Tibial artery (tissue), 4 donors: ENCODE measurements around the gene CXCL11.

Experiments used
- DNase-seq, 2 donors: peaks; one replicate each; pipeline ENCODE4 v3.0.0-alpha.2; 2019
- H3K27ac ChIP-seq, 2 donors: fragments of 200-600 bp; sonication (generic) in 1 of 2; 1 replicate in 1 of 2; 2 replicates in 1 of 2; pipeline ENCODE4 v1.5.1; 2018 to 2019; ENCODE audit warnings: mild to moderate bottlenecking in 1 of 2
- H3K27me3 ChIP-seq, 2 donors: fragments of 200-600 bp; sonication (generic) in 1 of 2; one replicate each; pipeline versions ENCODE4 v1.5.1 to v1.6.0; 2016 to 2019
- H3K36me3 ChIP-seq, 3 donors: fragments of 200-600 bp; sonication (generic) in 2 of 3; one replicate each; pipeline ENCODE4 v1.5.1; 2016 to 2019; ENCODE audit warnings: mild to moderate bottlenecking in 2 of 3
- H3K4me1 ChIP-seq, 4 donors: fragments of 200-600 bp; sonication (generic) in 2 of 4; 1 replicate in 3 of 4; 2 replicates in 1 of 4; pipeline ENCODE4 v1.5.1; 2016 to 2019
- H3K4me3 ChIP-seq, 2 donors: fragments of 200-600 bp; sonication (generic) in 1 of 2; 1 replicate in 1 of 2; 2 replicates in 1 of 2; pipeline ENCODE4 v1.5.1; 2018 to 2019; ENCODE audit warnings: mild to moderate bottlenecking in 2 of 2
- H3K9me3 ChIP-seq, 3 donors: fragments of 200-600 bp; sonication (generic) in 1 of 3; one replicate each; pipeline ENCODE4 v1.5.1; 2016 to 2019
- CTCF ChIP-seq, 2 experiments: fragments of 200-600 bp in 1 of 2; fragments of 450-650 bp in 1 of 2; IDR thresholded peaks; one replicate each; pipeline ENCODE4 v1.5.1; 2017 to 2019; ENCODE audit warnings: antibody characterized with exemption in 2 of 2, mild to moderate bottlenecking in 1 of 2, moderate library complexity in 1 of 2
- intact Hi-C: fragments of 100-400 bp; cut with DNase I; formaldehyde crosslinking; loops from one replicate; pipeline ENCODE4 v1.15.0; 2023; ENCODE audit warnings: low total_unique reads

Gene CXCL11

GRCh38 chr4:76022677-76023076 is 13.2 kb downstream of the CXCL11 start:
- H3K9me3 ChIP-seq = no peaks in the 10 kb centered on the region
- no peak overlapping the region for H3K4me3 ChIP-seq
- no peak for TF ChIP-seq CTCF (IDR thresholded peaks at IDR 0.05)
- H3K4me1 ChIP-seq = no peaks in the 10 kb centered on the region
- no peak for DNase-seq
- intact Hi-C loops = no loop called here
- no peaks in the 10 kb centered on the region for H3K36me3 ChIP-seq
- H3K27ac ChIP-seq = no peak overlapping the region
- H3K27me3 ChIP-seq = no peaks in the 10 kb centered on the region

- TF ChIP-seq CTCF (IDR thresholded peaks at IDR 0.05) = no peak
- no peaks in the 10 kb centered on the region for H3K4me1 ChIP-seq
- intact Hi-C loops = no loop called here
Observed at GRCh38 chr4:76022031-76022430, 13.8 kb downstream of the CXCL11 start.

DNA sequence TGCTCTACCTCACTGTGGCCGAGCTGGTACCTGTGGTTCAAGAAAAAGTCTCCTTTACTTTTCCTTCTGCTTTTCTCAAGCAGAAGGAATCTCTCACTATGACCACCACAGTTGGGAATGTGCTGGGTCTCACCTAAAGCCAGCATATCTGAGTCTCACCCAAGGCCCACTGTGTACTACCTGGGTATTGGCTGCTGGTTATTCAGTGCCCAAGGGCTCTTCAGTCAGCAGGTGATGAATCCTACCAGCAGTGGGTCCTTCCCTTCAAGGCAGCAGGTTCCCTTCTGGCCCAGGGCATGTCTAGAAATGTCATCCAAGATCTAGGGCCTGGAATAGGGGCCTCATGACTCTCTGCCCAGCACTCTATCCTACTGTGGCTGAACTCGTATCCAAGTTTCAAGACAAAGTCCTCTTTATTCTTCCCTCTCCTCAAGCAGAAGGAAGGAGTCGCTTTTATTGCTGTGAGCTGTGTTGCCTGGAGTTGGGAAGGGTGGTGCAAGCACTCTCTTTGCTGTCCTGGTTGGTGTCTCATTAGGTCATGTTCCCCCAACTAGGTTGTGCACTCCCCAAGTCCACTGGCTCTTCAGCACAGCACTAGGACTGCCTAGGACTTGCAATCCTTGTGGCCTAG is 18.7 kb downstream of the CXCL11 start:
- no peak for TF ChIP-seq CTCF (IDR thresholded peaks at IDR 0.05)
- intact Hi-C loops = no loop called here
- Histone ChIP-seq H3K4me3 (no peak overlapping the region), H3K27me3 (no peaks in the 10 kb centered on the region), H3K36me3 (no peaks in the 10 kb centered on the region), H3K4me1 (peaks cover 0 to 6% (median 0%) of the 10 kb centered on the region in 4 donors), H3K9me3 (no peaks in the 10 kb centered on the region), H3K27ac (no peak overlapping the region)
- no peak for DNase-seq

More at GRCh38 chr4:76022031-76022430, 13.8 kb downstream of the CXCL11 start:
- Histone ChIP-seq H3K27ac (no peak overlapping the region), H3K36me3 (no peaks in the 10 kb centered on the region), H3K27me3 (no peaks in the 10 kb centered on the region), H3K4me3 (no peak overlapping the region), H3K9me3 (no peaks in the 10 kb centered on the region)
- no peak for DNase-seq

GRCh38 chr4:76016393-76016792 is 19.5 kb downstream of the CXCL11 start:
- Histone ChIP-seq H3K27ac (no peak overlapping the region), H3K9me3 (no peaks in the 10 kb centered on the region), H3K4me1 (peaks cover 0 to 12% (median 0%) of the 10 kb centered on the region in 4 donors), H3K36me3 (no peaks in the 10 kb centered on the region), H3K27me3 (no peaks in the 10 kb centered on the region), H3K4me3 (no peak overlapping the region)
- DNase-seq = no peak
- no peak for TF ChIP-seq CTCF (IDR thresholded peaks at IDR 0.05)
- intact Hi-C loops = no loop called here

- no peaks in the 10 kb centered on the region for H3K36me3 ChIP-seq
- no peaks in the 10 kb centered on the region for H3K9me3 ChIP-seq
- intact Hi-C loops = no loop called here
- no peaks in the 10 kb centered on the region for H3K27me3 ChIP-seq
- no peak for DNase-seq
- TF ChIP-seq CTCF (IDR thresholded peaks at IDR 0.05) = no peak
- H3K4me3 ChIP-seq = no peak overlapping the region
- H3K4me1 ChIP-seq = peaks cover 0 to 12% (median 0%) of the 10 kb centered on the region in 4 donors
- H3K27ac ChIP-seq = no peak overlapping the region
Observed at GRCh38 chr4:76013540-76013939, 22.3 kb downstream of the CXCL11 start.

DNA sequence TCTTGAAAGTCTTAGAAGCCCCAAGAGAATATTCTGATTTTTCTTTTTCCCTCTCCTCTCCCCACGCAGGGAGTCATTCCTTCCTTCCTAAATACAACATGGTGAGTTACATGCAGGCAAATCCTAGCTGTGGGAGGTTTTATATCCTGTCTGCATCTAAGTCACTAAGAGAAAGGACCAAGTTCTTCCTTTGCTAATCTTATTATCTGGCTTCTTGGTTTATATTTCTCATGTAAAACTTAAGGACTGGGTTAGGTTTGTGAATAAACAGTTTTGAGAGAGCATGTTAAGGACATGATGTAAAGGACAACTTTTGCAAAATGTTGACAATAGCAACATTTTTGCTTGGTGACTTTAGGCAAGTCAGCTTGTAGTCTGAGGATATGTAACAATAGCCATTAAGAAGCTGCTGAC is 23.5 kb downstream of the CXCL11 start:
- Histone ChIP-seq H3K36me3 (no peaks in the 10 kb centered on the region), H3K27me3 (no peaks in the 10 kb centered on the region), H3K27ac (peak overlapping the region; percentile 39 to 40), H3K9me3 (no peaks in the 10 kb centered on the region), H3K4me3 (no peak overlapping the region), H3K4me1 (peaks cover 0 to 12% (median 0%) of the 10 kb centered on the region in 4 donors)
- intact Hi-C loops = no loop called here
- DNase-seq = no peak
- TF ChIP-seq CTCF (IDR thresholded peaks at IDR 0.05) = no peak
